ENCODE data around the gene ITPR1. TPM values are rescaled to one million over a fixed set of nuclear protein-coding genes. Genes with fewer than 3 reads are reported as not detected.

Gene ITPR1
- polyA plus RNA-seq, 1 of the 3 experiments (the other 2 are of a cell fraction) = 5.9 TPM

DNA sequence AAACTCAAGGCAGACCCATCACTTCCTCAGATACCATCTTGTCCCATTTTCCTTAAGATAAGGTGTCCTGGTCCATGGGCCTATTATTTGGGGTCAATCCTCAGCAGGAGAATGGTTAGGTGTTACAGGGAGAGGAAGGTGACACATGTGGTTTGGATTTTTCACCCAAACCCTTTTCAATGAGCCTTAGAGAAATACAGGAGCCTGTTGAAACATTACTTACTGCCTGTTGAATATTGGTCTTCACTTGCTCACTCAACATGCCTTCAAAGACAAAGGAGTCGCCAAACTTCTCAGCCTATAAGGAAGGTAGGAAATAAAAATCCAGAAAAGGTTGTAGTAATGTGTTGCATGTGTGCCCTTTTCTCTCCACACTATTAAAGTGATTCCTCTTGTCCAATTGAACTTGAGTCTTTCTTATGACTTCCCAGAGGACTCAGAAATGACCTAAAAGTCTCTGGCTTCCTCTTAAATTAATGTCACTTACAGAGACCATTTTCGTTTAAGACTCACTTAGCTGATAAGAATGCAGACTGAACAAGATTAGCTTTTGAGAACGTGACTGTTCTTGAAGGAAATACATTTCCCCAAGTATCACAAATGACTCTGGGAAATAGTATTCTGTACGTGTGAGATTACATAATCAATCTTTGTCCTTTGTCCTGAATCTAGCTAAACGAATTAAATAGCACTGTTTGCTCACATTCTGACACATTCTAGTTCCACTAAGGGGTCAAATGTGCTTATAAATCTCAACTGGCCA, 43.9 kb upstream of the ITPR1 start:
- Histone ChIP-seq H3K79me2 (ENCODE audit: insufficient read depth) (no peaks in the 10 kb centered on the region), H3K27ac (ENCODE audit: low read depth in 2 of 2, low read length in 1 of 2) (no peak overlapping the region), H3F3A (replicated peaks; ENCODE audit: insufficient read depth) (no peaks in the 10 kb centered on the region), H2AFZ (ENCODE audit: low read depth) (no peak overlapping the region), H3K9ac (no peak overlapping the region), H3K36me3 (replicated peaks in 1 of 2; ENCODE audit: control insufficient read depth in 1 of 2, insufficient read depth in 2 of 2, low read length in 1 of 2) (peaks cover 0 to 24% of the 10 kb centered on the region in 2 experiments), H3K4me1 (ENCODE audit: control insufficient read depth in 1 of 2, insufficient read depth in 2 of 2, low read depth in 1 of 2, low read length in 1 of 2) (no peaks in the 10 kb centered on the region; a peak in 1 of 4 replicates), H3K9me3 (no peaks in the 10 kb centered on the region), H4K20me1 (ENCODE audit: insufficient read depth) (no peaks in the 10 kb centered on the region), H3K4me3 (ENCODE audit: low read depth in 2 of 2, low read length in 1 of 2) (no peak overlapping the region), H3K9me2 (no peaks in the 10 kb centered on the region), H3K27me3 (ENCODE audit: insufficient read depth) (no peaks in the 10 kb centered on the region), H3K4me2 (no peak overlapping the region)
- ChIA-PET POLR2A (no interaction called here), CTCF (no interaction called here)
- TF ChIP-seq POLR2AphosphoS5 (IDR thresholded peaks at IDR 0.05; ENCODE audit: low read depth, low read length) (no peak), GATA2 (CRISPR knock-in tag; IDR thresholded peaks at IDR 0.05) (no peak), FOXM1 (IDR thresholded peaks at IDR 0.05; ENCODE audit: low read depth) (no peak), NFIC (IDR thresholded peaks at IDR 0.05; ENCODE audit: borderline replicate concordance) (no peak), FOSL2 (IDR thresholded peaks at IDR 0.05; ENCODE audit: borderline replicate concordance, low read depth) (no peak), GABPA (IDR thresholded peaks at IDR 0.05; ENCODE audit: low read depth) (no peak), MXI1 (IDR thresholded peaks at IDR 0.05; ENCODE audit: low read depth, low read length) (no peak), RCOR1 (IDR thresholded peaks at IDR 0.05; ENCODE audit: low read length) (no peak), NRF1 (IDR thresholded peaks at IDR 0.05; ENCODE audit: low read depth, low read length) (no peak), SMC3 (IDR thresholded peaks at IDR 0.05; ENCODE audit: low read depth, low read length) (no peak), RAD21 (IDR thresholded peaks at IDR 0.05; ENCODE audit: low read length) (no peak), EZH2phosphoT487 (IDR thresholded peaks at IDR 0.05; ENCODE audit: borderline replicate concordance, low read depth) (no peak), RXRA (IDR thresholded peaks at IDR 0.05; ENCODE audit: borderline replicate concordance, low read depth) (no peak), JUND (IDR thresholded peaks at IDR 0.05) (no peak), TCF12 (IDR thresholded peaks at IDR 0.05) (no peak), RFX5 (IDR thresholded peaks at IDR 0.05; ENCODE audit: low read length) (no peak)
- TF ChIP-seq, protein P1, sequence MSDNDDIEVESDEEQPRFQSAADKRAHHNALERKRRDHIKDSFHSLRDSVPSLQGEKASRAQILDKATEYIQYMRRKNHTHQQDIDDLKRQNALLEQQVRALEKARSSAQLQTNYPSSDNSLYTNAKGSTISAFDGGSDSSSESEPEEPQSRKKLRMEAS (IDR thresholded peaks at IDR 0.05; ENCODE audit: low read depth) = no peak
- TF ChIP-seq, protein P2, sequence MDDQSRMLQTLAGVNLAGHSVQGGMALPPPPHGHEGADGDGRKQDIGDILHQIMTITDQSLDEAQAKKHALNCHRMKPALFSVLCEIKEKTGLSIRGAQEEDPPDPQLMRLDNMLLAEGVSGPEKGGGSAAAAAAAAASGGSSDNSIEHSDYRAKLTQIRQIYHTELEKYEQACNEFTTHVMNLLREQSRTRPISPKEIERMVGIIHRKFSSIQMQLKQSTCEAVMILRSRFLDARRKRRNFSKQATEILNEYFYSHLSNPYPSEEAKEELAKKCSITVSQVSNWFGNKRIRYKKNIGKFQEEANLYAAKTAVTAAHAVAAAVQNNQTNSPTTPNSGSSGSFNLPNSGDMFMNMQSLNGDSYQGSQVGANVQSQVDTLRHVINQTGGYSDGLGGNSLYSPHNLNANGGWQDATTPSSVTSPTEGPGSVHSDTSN (IDR thresholded peaks at IDR 0.05) = no peak
- TF ChIP-seq, protein P3, sequence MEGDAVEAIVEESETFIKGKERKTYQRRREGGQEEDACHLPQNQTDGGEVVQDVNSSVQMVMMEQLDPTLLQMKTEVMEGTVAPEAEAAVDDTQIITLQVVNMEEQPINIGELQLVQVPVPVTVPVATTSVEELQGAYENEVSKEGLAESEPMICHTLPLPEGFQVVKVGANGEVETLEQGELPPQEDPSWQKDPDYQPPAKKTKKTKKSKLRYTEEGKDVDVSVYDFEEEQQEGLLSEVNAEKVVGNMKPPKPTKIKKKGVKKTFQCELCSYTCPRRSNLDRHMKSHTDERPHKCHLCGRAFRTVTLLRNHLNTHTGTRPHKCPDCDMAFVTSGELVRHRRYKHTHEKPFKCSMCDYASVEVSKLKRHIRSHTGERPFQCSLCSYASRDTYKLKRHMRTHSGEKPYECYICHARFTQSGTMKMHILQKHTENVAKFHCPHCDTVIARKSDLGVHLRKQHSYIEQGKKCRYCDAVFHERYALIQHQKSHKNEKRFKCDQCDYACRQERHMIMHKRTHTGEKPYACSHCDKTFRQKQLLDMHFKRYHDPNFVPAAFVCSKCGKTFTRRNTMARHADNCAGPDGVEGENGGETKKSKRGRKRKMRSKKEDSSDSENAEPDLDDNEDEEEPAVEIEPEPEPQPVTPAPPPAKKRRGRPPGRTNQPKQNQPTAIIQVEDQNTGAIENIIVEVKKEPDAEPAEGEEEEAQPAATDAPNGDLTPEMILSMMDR (IDR thresholded peaks at IDR 0.05) = no peak
- TF ChIP-seq, protein P4, sequence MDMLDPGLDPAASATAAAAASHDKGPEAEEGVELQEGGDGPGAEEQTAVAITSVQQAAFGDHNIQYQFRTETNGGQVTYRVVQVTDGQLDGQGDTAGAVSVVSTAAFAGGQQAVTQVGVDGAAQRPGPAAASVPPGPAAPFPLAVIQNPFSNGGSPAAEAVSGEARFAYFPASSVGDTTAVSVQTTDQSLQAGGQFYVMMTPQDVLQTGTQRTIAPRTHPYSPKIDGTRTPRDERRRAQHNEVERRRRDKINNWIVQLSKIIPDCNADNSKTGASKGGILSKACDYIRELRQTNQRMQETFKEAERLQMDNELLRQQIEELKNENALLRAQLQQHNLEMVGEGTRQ (IDR thresholded peaks at IDR 0.05; ENCODE audit: borderline replicate concordance, low read depth, low read length) = no peak
- 77% methylated on average over 5 of the region's 5 CpGs for WGBS (ENCODE audit: low lambda C conversion rate)
- DNase-seq = no peak

All from SK-N-SH (cell line).